IMR-90 (cell line): ENCODE measurements around the gene WASF3. TPM values are rescaled to one million over a fixed set of nuclear protein-coding genes. Genes with fewer than 3 reads are reported as not detected.

Source experiments
- ATAC-seq: fragments of 200-7000 bp; cut with Tn5 transposase; 2 replicates; pipeline ENCODE4 v1.9.1; 2020; ENCODE audit warnings: low read depth, mild to moderate bottlenecking, moderate library complexity
- BruUV-seq: library from RNA; stranded (reverse); fragments of 400-500 nt; replicated peaks from 2 replicates; lab custom pipeline; 2021; lab: Mats Ljungman, UMichigan
- CTCF ChIA-PET: fragments of 300-600 bp; formaldehyde crosslinking; extraction: SDS; loops from one replicate; lab custom pipeline; 2021; ENCODE audit warnings: antibody characterized with exemption; lab: Yijun Ruan, JAX
- POLR2A ChIA-PET: fragments of 300-600 bp; sonication (Branson Sonifier 250); formaldehyde crosslinking; loops from one replicate; lab custom pipeline; 2022; ENCODE audit warnings: antibody characterized with exemption; ENCODE audit not compliant: unreplicated experiment; lab: Charles Lee
- DNase-seq: peaks from one replicate; pipeline ENCODE4 v3.0.0; 2013
- H2AFZ ChIP-seq: replicated peaks from 2 replicates; pipeline ENCODE3; 2013; ENCODE audit warnings: low read length, mild to moderate bottlenecking; ENCODE audit not compliant: poor library complexity
- H2AK5ac ChIP-seq: 2 replicates; pipeline ENCODE4 v1.6.1; 2013; ENCODE audit warnings: low read depth, low read length, inconsistent platforms
- H2AK9ac ChIP-seq: replicated peaks from 2 replicates; pipeline ENCODE3; 2013; ENCODE audit warnings: mild to moderate bottlenecking, low read depth, low read length, moderate library complexity; ENCODE audit not compliant: poor library complexity
- H2BK120ac ChIP-seq: 2 replicates; pipeline ENCODE4 v1.6.1; 2013; ENCODE audit warnings: low read depth, low read length, inconsistent platforms
- H2BK15ac ChIP-seq: 3 replicates; pipeline ENCODE4 v1.6.1; 2013; ENCODE audit warnings: low read depth, low read length, inconsistent platforms
- H2BK20ac ChIP-seq: 2 replicates; pipeline ENCODE4 v1.6.1; 2013; ENCODE audit warnings: low read depth, mild to moderate bottlenecking, inconsistent platforms, low read length, moderate library complexity
- H2BK5ac ChIP-seq: 2 replicates; pipeline ENCODE4 v1.6.1; 2013; ENCODE audit warnings: mild to moderate bottlenecking, low read depth, low read length, inconsistent platforms; ENCODE audit not compliant: poor library complexity, severe bottlenecking
- H3K14ac ChIP-seq: replicated peaks from 2 replicates; pipeline ENCODE4 v1.6.1; 2013; ENCODE audit warnings: low read depth, low read length, inconsistent platforms
- H3K18ac ChIP-seq: 2 replicates; pipeline ENCODE4 v1.6.1; 2013; ENCODE audit warnings: low read depth, low read length, control low read depth
- H3K23ac ChIP-seq: 2 replicates; pipeline ENCODE4 v1.6.1; 2013; ENCODE audit warnings: low read depth, low read length, inconsistent platforms
- H3K27ac ChIP-seq: 2 replicates; pipeline ENCODE4 v1.5.1; 2013; ENCODE audit warnings: mild to moderate bottlenecking, control low read depth, low read length; ENCODE audit not compliant: insufficient read depth
- H3K27me3 ChIP-seq: 2 replicates; pipeline ENCODE4 v1.6.1; 2013; ENCODE audit warnings: low read length; ENCODE audit not compliant: control insufficient read depth, insufficient read depth
- H3K36me3 ChIP-seq: 2 replicates; pipeline ENCODE4 v1.6.1; 2013; ENCODE audit warnings: low read length, mixed read lengths; ENCODE audit not compliant: control insufficient read depth, insufficient read depth
- H3K4ac ChIP-seq: 2 replicates; pipeline ENCODE4 v1.6.1; 2013; ENCODE audit warnings: low read depth, low read length, inconsistent platforms
- H3K4me1 ChIP-seq: 2 replicates; pipeline ENCODE4 v1.6.1; 2013; ENCODE audit warnings: low read length, mixed read lengths; ENCODE audit not compliant: control insufficient read depth, insufficient read depth
- H3K4me2 ChIP-seq: 2 replicates; pipeline ENCODE4 v1.6.1; 2013; ENCODE audit warnings: low read depth, mild to moderate bottlenecking, control low read depth, low read length, moderate library complexity
- H3K4me3 ChIP-seq: 2 replicates; pipeline ENCODE4 v1.5.1; 2013; ENCODE audit warnings: low read depth, mild to moderate bottlenecking, control low read depth, low read length, moderate library complexity; ENCODE audit not compliant: insufficient read depth
- H3K56ac ChIP-seq: 2 replicates; pipeline ENCODE4 v1.6.1; 2013; ENCODE audit warnings: low read length, inconsistent platforms; ENCODE audit not compliant: insufficient read depth; ENCODE audit errors: extremely low read depth
- H3K79me1 ChIP-seq, 2 experiments: 2 replicates each; pipeline ENCODE4 v1.6.1; 2013; ENCODE audit warnings: low read length in 2 of 2, inconsistent platforms in 1 of 2, low read depth in 1 of 2
- H3K9ac ChIP-seq: 2 replicates; pipeline ENCODE4 v1.6.1; 2013; ENCODE audit warnings: low read depth, low read length, control low read depth
- H3K9me1 ChIP-seq: 2 replicates; pipeline ENCODE4 v1.6.1; 2013; ENCODE audit warnings: low read length, inconsistent platforms; ENCODE audit not compliant: insufficient read depth
- H3K9me3 ChIP-seq: 2 replicates; pipeline ENCODE4 v1.6.1; 2013; ENCODE audit warnings: low read length; ENCODE audit not compliant: control insufficient read depth, insufficient read depth
- H4K20me1 ChIP-seq: 2 replicates; pipeline ENCODE4 v1.6.1; 2013; ENCODE audit warnings: low read length, inconsistent platforms; ENCODE audit not compliant: insufficient read depth
- H4K5ac ChIP-seq: 2 replicates; pipeline ENCODE4 v1.6.1; 2013; ENCODE audit warnings: mild to moderate bottlenecking, low read depth, low read length, control low read depth
- H4K8ac ChIP-seq, 2 experiments: 2 replicates each; pipeline ENCODE4 v1.6.1; 2013; ENCODE audit warnings: low read depth in 2 of 2, low read length in 2 of 2, control low read depth in 1 of 2, inconsistent platforms in 1 of 2
- H4K91ac ChIP-seq: 2 replicates; pipeline ENCODE4 v1.6.1; 2013; ENCODE audit warnings: low read depth, low read length, inconsistent platforms; ENCODE audit not compliant: insufficient read depth
- CEBPB ChIP-seq: IDR thresholded peaks from 2 replicates; pipeline ENCODE4 v1.6.1; 2012; ENCODE audit warnings: low read depth, low read length, improper control_type of control experiment
- CTCF ChIP-seq: conservative IDR thresholded peaks from 2 replicates; pipeline ENCODE4 v1.5.1; 2012; ENCODE audit warnings: mild to moderate bottlenecking, low read depth, low read length, improper control_type of control experiment
- ELK1 ChIP-seq: fragments of 150-350 bp; IDR thresholded peaks from 2 replicates; pipeline ENCODE4 v1.6.1; 2016; ENCODE audit warnings: low read depth, mild to moderate bottlenecking, low read length, moderate library complexity, borderline replicate concordance
- MAFK ChIP-seq: IDR thresholded peaks from 2 replicates; pipeline ENCODE4 v1.6.1; 2012; ENCODE audit warnings: low read depth, low read length, improper control_type of control experiment
- MAZ ChIP-seq: IDR thresholded peaks from 2 replicates; pipeline ENCODE4 v1.6.1; 2012; ENCODE audit warnings: low read depth, mild to moderate bottlenecking, low read length, improper control_type of control experiment, moderate library complexity, borderline replicate concordance
- NFE2L2 ChIP-seq: fragments of 150-350 bp; IDR thresholded peaks from 2 replicates; pipeline ENCODE4 v1.6.1; 2016; ENCODE audit warnings: low read depth, mild to moderate bottlenecking, low read length
- POLR2A ChIP-seq: IDR thresholded peaks from 2 replicates; pipeline ENCODE4 v1.6.1; 2012; ENCODE audit warnings: mild to moderate bottlenecking, low read depth, low read length
- RAD21 ChIP-seq: IDR thresholded peaks from 2 replicates; pipeline ENCODE4 v1.6.1; 2012; ENCODE audit warnings: low read length, improper control_type of control experiment
- RCOR1 ChIP-seq: IDR thresholded peaks from 2 replicates; pipeline ENCODE4 v1.6.1; 2012; ENCODE audit warnings: mild to moderate bottlenecking, low read length, improper control_type of control experiment; ENCODE audit not compliant: insufficient replicate concordance
- SMC3 ChIP-seq: fragments of 150-350 bp; IDR thresholded peaks from 2 replicates; pipeline ENCODE4 v1.6.1; 2016; ENCODE audit warnings: low read depth, mild to moderate bottlenecking, antibody characterized with exemption, low read length, moderate library complexity
- WGBS, 2 experiments: methylation state at CpG; one replicate each; pipeline versions ENCODE4 v1.1.5 to v1.1.7; 2013; ENCODE audit warnings: missing lambda C conversion rate in 2 of 2; ENCODE audit not compliant: insufficient read length in 1 of 2; ENCODE audit errors: extremely low coverage in 2 of 2; 5-methylcytosine and 5-hydroxymethylcytosine counted together
- dilution Hi-C: fragments of 300-500 bp; cut with HindIII; formaldehyde crosslinking; loops from one replicate; pipeline ENCODE4 v1.14.3; 2018; ENCODE audit warnings: low sequenced_read_pairs; ENCODE audit not compliant: unreplicated experiment
- in situ Hi-C: fragments of 300-500 bp; cut with MboI; formaldehyde crosslinking; loops from 3 replicates; pipeline ENCODE4 v1.14.3; 2019; ENCODE audit warnings: low sequenced_read_pairs, inconsistent platforms, mixed read lengths
- intact Hi-C: fragments of 100-400 bp; cut with micrococcal nuclease; formaldehyde crosslinking; loops from 2 replicates; pipeline ENCODE4 v1.10.0; 2022
- polyA plus RNA-seq, 3 experiments: library from polyadenylated mRNA; depleted of rRNA; stranded (reverse); fragments of >200 nt; gene quantifications; 2 replicates each; pipeline ENCODE4 v1.2.3, GENCODE V29; 2012; ENCODE audit warnings: low replicate concordance in 1 of 3
- total RNA-seq: library from RNA; depleted of rRNA; stranded (reverse); fragments of >200 nt; gene quantifications from 2 replicates; pipeline ENCODE4 v1.2.3, GENCODE V29; 2012

The WASF3 gene
- total and polyA plus RNA-seq, 2 of the 4 experiments (the other 2 are of a cell fraction) = 4.3 to 11.4 TPM

- TF ChIP-seq RCOR1 = no peak
- TF ChIP-seq NFE2L2 = no peak
Observed at GRCh38 chr13:26697069-26697955, 139.8 kb downstream of the WASF3 start (continued).

GRCh38 chr13:26698392-26699196 lies 141.1 kb downstream of the WASF3 start:
- dilution Hi-C loops = no loop called here

More at GRCh38 chr13:26698392-26699196, 141.1 kb downstream of the WASF3 start:
- H2AFZ ChIP-seq = peak overlapping the region; percentile 86
- no peaks in the 10 kb centered on the region for H3K9me3 ChIP-seq
- H3K56ac ChIP-seq = no peak overlapping the region
- H4K91ac ChIP-seq = no peak overlapping the region
- no peaks in the 10 kb centered on the region for H3K27me3 ChIP-seq
- no peaks in the 10 kb centered on the region for H3K79me1 ChIP-seq
- no peak overlapping the region for H3K9ac ChIP-seq
- no peak overlapping the region for H3K14ac ChIP-seq
- no peaks in the 10 kb centered on the region for H3K4me1 ChIP-seq
- POLR2A ChIA-PET = interaction anchor here (0.6 kb wide), 1 partner anchor 196 kb away, joined by 3 read pairs; no protein-coding TSS in a partner anchor
- H3K23ac ChIP-seq = no peak overlapping the region
- no peaks in the 10 kb centered on the region for H3K9me1 ChIP-seq
- no peak overlapping the region for H2BK5ac ChIP-seq
- no peak overlapping the region for H3K4ac ChIP-seq
- peak overlapping the region; percentile 66 for H3K4me2 ChIP-seq
- no peak overlapping the region for H2AK5ac ChIP-seq
- intact Hi-C loops = loop anchor here (1.0 to 10.0 kb wide), 8 partner anchors 42 to 624 kb away; partner anchors contain the start of genes CDK8 and WASF3
- H3K18ac ChIP-seq = no peak overlapping the region
- CTCF ChIA-PET = interaction anchor here (0.6 to 2.5 kb wide), 32 partner anchors 8 to 1368 kb away, joined by 3 to 27 read pairs (median 3); no protein-coding TSS in a partner anchor
- H2AK9ac ChIP-seq = no peak overlapping the region
- 20% methylated on average over 5 of the region's 29 CpGs; no CpG with 5 or more reads in 1 of the 2 experiments for WGBS, 2 experiments
- in situ Hi-C loops = no loop called here
- H2BK15ac ChIP-seq = no peak overlapping the region
- peak; percentile 98 for TF ChIP-seq CTCF
- TF ChIP-seq CEBPB = peak; percentile 80
- no peak for TF ChIP-seq ELK1
- TF ChIP-seq RCOR1 = no peak
- no peak for TF ChIP-seq MAZ
- peak; percentile 61 for TF ChIP-seq POLR2A
- peak; percentile 67 for TF ChIP-seq MAFK
- peak; percentile 100 for TF ChIP-seq RAD21
- TF ChIP-seq SMC3 = peak; percentile 96
- peak; percentile 97 for ATAC-seq
- DNase-seq = peak; percentile 81
- no peaks in the 10 kb centered on the region for H4K20me1 ChIP-seq
- no peak overlapping the region for H3K27ac ChIP-seq
- H3K4me3 ChIP-seq = no peak overlapping the region
- H2BK20ac ChIP-seq = no peak overlapping the region
- no TSS peak for BruUV-seq
- no peak overlapping the region for H2BK120ac ChIP-seq
- no peaks in the 10 kb centered on the region; the same call in 1 of the 2 replicates for H3K36me3 ChIP-seq
- no peak overlapping the region for H4K5ac ChIP-seq
- no peak overlapping the region; a peak in 1 of 4 replicates for H4K8ac ChIP-seq
